ENCODE data around the gene PDLIM1. TPM values are rescaled to one million over a fixed set of nuclear protein-coding genes. Genes with fewer than 3 reads are reported as not detected.
"Not testable (repeated sequence)": the region's sequence is repeated elsewhere in the genome, so short reads cannot be mapped to it uniquely, and the experiment has no call there.

Gene PDLIM1
- total and polyA plus RNA-seq, 9 of the 15 experiments (the other 6 are each of a cell fraction or from before 2014, with no cell fraction given): 19.8 to 164 (median 39.1) TPM

- intact Hi-C loops (cut with micrococcal nuclease): no loop called here
- peaks cover 0 to 4% of the 10 kb centered on the region in 2 experiments; a peak in 2 of 5 replicates for H3K4me1 ChIP-seq (replicated peaks in 1 of 2; ENCODE audit: control insufficient read depth in 2 of 2, insufficient read depth in 2 of 2, low read length in 2 of 2)
Observed at GRCh38 chr10:95233377-95234034, 57.3 kb downstream of the PDLIM1 start.

GRCh38 chr10:95230677-95231586 is 59.9 kb downstream of the PDLIM1 start:
- H3K9me3 ChIP-seq (replicated peaks; ENCODE audit: control insufficient read depth, insufficient read depth, low read depth, low read length); intact Hi-C loops (cut with micrococcal nuclease); H4K20me1 ChIP-seq (replicated peaks; ENCODE audit: control insufficient read depth, insufficient read depth, low read length); H3K4me2 ChIP-seq (ENCODE audit: insufficient read depth, low read length); H3K36me3 ChIP-seq (ENCODE audit: control insufficient read depth, insufficient read depth, low read length); DNase-seq (ENCODE audit: extremely low read depth in 1 of 4, low spot score in 3 of 4); H3K79me2 ChIP-seq (ENCODE audit: control insufficient read depth, insufficient read depth, low read length); BruUV-seq (replicated peaks); CTCF ChIA-PET (ENCODE audit: low intra/inter-chr PET ratio); FAIRE-seq; H3K27me3 ChIP-seq (ENCODE audit: control insufficient read depth in 2 of 2, insufficient read depth in 2 of 2, low read length in 2 of 2); H2AFZ ChIP-seq (ENCODE audit: low read depth, low read length); ATAC-seq; H3K27ac ChIP-seq (ENCODE audit: extremely low read depth, low read depth, low read length); H3K9me1 ChIP-seq (ENCODE audit: control insufficient read depth, insufficient read depth, low read length); POLR2A ChIA-PET; H3K4me1 ChIP-seq (replicated peaks in 1 of 2; ENCODE audit: control insufficient read depth in 2 of 2, insufficient read depth in 2 of 2, low read length in 2 of 2); H3K4me3 ChIP-seq; H3K9ac ChIP-seq (ENCODE audit: insufficient read depth in 1 of 2, low read depth in 2 of 2, low read length in 2 of 2): not testable (repeated sequence)
- TF ChIP-seq ZBTB33 (CRISPR knock-in tag; IDR thresholded peaks at IDR 0.05): 0 out of 2 replicates have a peak, but pooled peaks have one; percentile 16
- in situ Hi-C loops (cut with MboI): loop anchor here (10.0 kb wide), 1 partner anchor 96 kb away; no protein-coding TSS in a partner anchor
- WGBS (ENCODE audit: insufficient coverage, low coverage, missing lambda C conversion rate): 79% methylated on average over 11 of the region's 36 CpGs

More at GRCh38 chr10:95233377-95234034, 57.3 kb downstream of the PDLIM1 start:
- Histone ChIP-seq H3K9me1 (ENCODE audit: control insufficient read depth, insufficient read depth, low read length) (no peaks in the 10 kb centered on the region), H2AFZ (ENCODE audit: low read depth, low read length) (no peak overlapping the region), H3K4me2 (ENCODE audit: insufficient read depth, low read length) (no peak overlapping the region), H3K27me3 (ENCODE audit: control insufficient read depth in 2 of 2, insufficient read depth in 2 of 2, low read length in 2 of 2) (no peaks in the 10 kb centered on the region), H3K79me2 (ENCODE audit: control insufficient read depth, insufficient read depth, low read length) (no peaks in the 10 kb centered on the region), H3K27ac (ENCODE audit: extremely low read depth, low read depth, low read length) (no peak overlapping the region), H3K9ac (ENCODE audit: insufficient read depth in 1 of 2, low read depth in 2 of 2, low read length in 2 of 2) (no peak overlapping the region), H3K4me3 (no peak overlapping the region), H3K36me3 (ENCODE audit: control insufficient read depth, insufficient read depth, low read length) (peaks cover 24% of the 10 kb centered on the region; the same call in 2 of the 3 replicates), H4K20me1 (replicated peaks; ENCODE audit: control insufficient read depth, insufficient read depth, low read length) (no peaks in the 10 kb centered on the region), H3K9me3 (replicated peaks; ENCODE audit: control insufficient read depth, insufficient read depth, low read depth, low read length) (no peaks in the 10 kb centered on the region)
- ChIA-PET CTCF (ENCODE audit: low intra/inter-chr PET ratio) (no interaction called here), POLR2A (no interaction called here)
- in situ Hi-C loops (cut with MboI): loop anchor here (10.0 kb wide), 1 partner anchor 99 kb away; no protein-coding TSS in a partner anchor
- ATAC-seq (no peak), DNase-seq (ENCODE audit: extremely low read depth in 1 of 4, low spot score in 3 of 4) (no peak), FAIRE-seq (no peak)
- no TSS peak for BruUV-seq (replicated peaks)
- TF ChIP-seq POLR2G (IDR thresholded peaks at IDR 0.05; ENCODE audit: low read depth, low read length) (no peak), RAD21 (CRISPR knock-in tag; conservative IDR thresholded peaks at IDR 0.05 in 1 of 2, IDR thresholded peaks at IDR 0.05 in 1 of 2) (peak in 1 of 2 experiments; percentile 13; a peak in 1 of 4 replicates)
- WGBS (ENCODE audit: insufficient coverage, low coverage, missing lambda C conversion rate): 100% methylated on average over 1 of the region's 2 CpGs

Measured in K562 (cell line).